MCF 10A (cell line): ENCODE measurements around the gene COA1. TPM values are rescaled to one million over a fixed set of nuclear protein-coding genes. Genes with fewer than 3 reads are reported as not detected.

Experiments used
- BruUV-seq: library from RNA; stranded (reverse); fragments of 400-500 nt; replicated peaks from 2 replicates; lab custom pipeline; 2021; lab: Mats Ljungman, UMichigan
- CTCF ChIA-PET: fragments of 300-600 bp; sonication (Branson Sonifier 250); formaldehyde crosslinking; extraction: SDS; loops from one replicate; lab custom pipeline; 2021; ENCODE audit warnings: antibody characterized with exemption, inconsistent platforms; lab: Yijun Ruan, JAX
- POLR2A ChIA-PET: fragments of 300-600, 350-650 bp; sonication (Branson Sonifier 250); formaldehyde crosslinking; extraction: SDS; loops from one replicate; lab custom pipeline; 2020; ENCODE audit warnings: antibody characterized with exemption, inconsistent platforms; lab: Yijun Ruan, JAX
- DNase-seq: peaks from one replicate; pipeline ENCODE4 v3.0.0-alpha.2; 2018; ENCODE audit not compliant: unreplicated experiment
- H3K27ac Mint-ChIP-seq: one replicate; pipeline ENCODE4 v1.8.0; 2022; ENCODE audit warnings: mild to moderate bottlenecking, low read depth, mixed read lengths; ENCODE audit not compliant: unreplicated experiment
- H3K27me3 Mint-ChIP-seq: one replicate; pipeline ENCODE4 v1.8.0; 2022; ENCODE audit warnings: mixed read lengths; ENCODE audit not compliant: insufficient read depth, unreplicated experiment
- H3K36me3 Mint-ChIP-seq: one replicate; pipeline ENCODE4 v1.8.0; 2022; ENCODE audit warnings: mild to moderate bottlenecking, moderate library complexity, mixed read lengths; ENCODE audit not compliant: insufficient read depth, unreplicated experiment
- H3K4me1 Mint-ChIP-seq: one replicate; pipeline ENCODE4 v1.8.0; 2022; ENCODE audit warnings: mixed read lengths; ENCODE audit not compliant: insufficient read depth, unreplicated experiment
- H3K4me3 Mint-ChIP-seq: one replicate; pipeline ENCODE4 v1.8.0; 2022; ENCODE audit warnings: mild to moderate bottlenecking, moderate library complexity, mixed read lengths; ENCODE audit not compliant: unreplicated experiment
- H3K9me3 Mint-ChIP-seq: one replicate; pipeline ENCODE4 v1.8.0; 2022; ENCODE audit warnings: mixed read lengths; ENCODE audit not compliant: unreplicated experiment
- CTCF ChIP-seq: fragments of 200-600 bp; IDR thresholded peaks from one replicate; pipeline ENCODE4 v1.8.0; 2022; ENCODE audit warnings: antibody characterized with exemption, mild to moderate bottlenecking; ENCODE audit not compliant: unreplicated experiment
- intact Hi-C: fragments of 100-400 bp; cut with micrococcal nuclease; formaldehyde crosslinking; loops from 2 replicates; pipeline ENCODE4 v1.14.1; 2022
- total RNA-seq: library from RNA; stranded (reverse); gene quantifications from 2 replicates; pipeline ENCODE4 v1.2.3, GENCODE V29; 2022

COA1 gene
- total RNA-seq, 1 experiment from 2014 or later: 68.5 TPM

- BruUV-seq: no TSS peak
- Mint-ChIP-seq H3K36me3 (peaks cover 5% of the 10 kb centered on the region), H3K9me3 (no peaks in the 10 kb centered on the region), H3K4me1 (peaks cover 15% of the 10 kb centered on the region), H3K27ac (no peak overlapping the region), H3K4me3 (no peak overlapping the region), H3K27me3 (no peaks in the 10 kb centered on the region)
- DNase-seq: no peak
- POLR2A ChIA-PET: interaction anchor here (4.3 kb wide), 1 partner anchor 23 kb away, joined by 22 read pairs; the partner anchor contains the start of gene COA1
- TF ChIP-seq CTCF: no peak
- CTCF ChIA-PET: interaction anchor here (0.6 to 0.7 kb wide), 2 partner anchors 10 to 170 kb away, joined by 3 to 4 read pairs; no protein-coding TSS in a partner anchor
- intact Hi-C loops: no loop called here
Measured at GRCh38 chr7:43752411-43752810, 23.1 kb upstream of the COA1 start.

GRCh38 chr7:43750016-43750887, 20.9 kb upstream of the COA1 start:
- TF ChIP-seq CTCF: no peak
- intact Hi-C loops: no loop called here
- BruUV-seq: no TSS peak
- POLR2A ChIA-PET: interaction anchor here (0.7 kb wide), 1 partner anchor 154 kb away, joined by 3 read pairs; no protein-coding TSS in a partner anchor
- Mint-ChIP-seq H3K9me3 (no peaks in the 10 kb centered on the region), H3K4me1 (peaks cover 7% of the 10 kb centered on the region), H3K4me3 (no peak overlapping the region), H3K36me3 (peaks cover 5% of the 10 kb centered on the region), H3K27me3 (no peaks in the 10 kb centered on the region), H3K27ac (no peak overlapping the region)
- CTCF ChIA-PET: interaction anchor here (0.7 kb wide), 1 partner anchor 697 kb away, joined by 4 read pairs; no protein-coding TSS in a partner anchor
- DNase-seq: no peak

GRCh38 chr7:43749383-43749940, 20.1 kb upstream of the COA1 start:
- no TSS peak for BruUV-seq
- H3K36me3 Mint-ChIP-seq: peaks cover 5% of the 10 kb centered on the region
- H3K4me1 Mint-ChIP-seq: peaks cover 7% of the 10 kb centered on the region
- H3K27me3 Mint-ChIP-seq: no peaks in the 10 kb centered on the region
- H3K4me3 Mint-ChIP-seq: no peak overlapping the region
- intact Hi-C loops: no loop called here
- H3K9me3 Mint-ChIP-seq: no peaks in the 10 kb centered on the region
- POLR2A ChIA-PET: interaction anchor here (0.6 to 1.1 kb wide), 3 partner anchors 9 to 28 kb away, joined by 3 read pairs; partner anchors contain the start of gene BLVRA
- TF ChIP-seq CTCF: no peak
- no peak for DNase-seq
- H3K27ac Mint-ChIP-seq: no peak overlapping the region
- CTCF ChIA-PET: interaction anchor here (0.7 to 1.6 kb wide), 4 partner anchors 18 to 698 kb away, joined by 4 to 6 read pairs (median 5); no protein-coding TSS in a partner anchor
